22Rv1 (cell line): ENCODE data around the gene CXCL12.

ENCODE experiments used
- ZFX ChIP-seq: fragments of 450-650 bp; IDR thresholded peaks from 2 replicates; pipeline ENCODE4 v1.6.1; 2017; ENCODE audit warnings: antibody characterized with exemption, borderline replicate concordance
- TF ChIP-seq, protein P1 (sequence below): fragments of 450-650 bp; IDR thresholded peaks from 2 replicates; pipeline ENCODE4 v1.5.1; 2017; ENCODE audit warnings: mild to moderate bottlenecking

GRCh38 chr10:44377651-44378310 lies 7.1 kb downstream of the CXCL12 start:
- TF ChIP-seq, protein P1, sequence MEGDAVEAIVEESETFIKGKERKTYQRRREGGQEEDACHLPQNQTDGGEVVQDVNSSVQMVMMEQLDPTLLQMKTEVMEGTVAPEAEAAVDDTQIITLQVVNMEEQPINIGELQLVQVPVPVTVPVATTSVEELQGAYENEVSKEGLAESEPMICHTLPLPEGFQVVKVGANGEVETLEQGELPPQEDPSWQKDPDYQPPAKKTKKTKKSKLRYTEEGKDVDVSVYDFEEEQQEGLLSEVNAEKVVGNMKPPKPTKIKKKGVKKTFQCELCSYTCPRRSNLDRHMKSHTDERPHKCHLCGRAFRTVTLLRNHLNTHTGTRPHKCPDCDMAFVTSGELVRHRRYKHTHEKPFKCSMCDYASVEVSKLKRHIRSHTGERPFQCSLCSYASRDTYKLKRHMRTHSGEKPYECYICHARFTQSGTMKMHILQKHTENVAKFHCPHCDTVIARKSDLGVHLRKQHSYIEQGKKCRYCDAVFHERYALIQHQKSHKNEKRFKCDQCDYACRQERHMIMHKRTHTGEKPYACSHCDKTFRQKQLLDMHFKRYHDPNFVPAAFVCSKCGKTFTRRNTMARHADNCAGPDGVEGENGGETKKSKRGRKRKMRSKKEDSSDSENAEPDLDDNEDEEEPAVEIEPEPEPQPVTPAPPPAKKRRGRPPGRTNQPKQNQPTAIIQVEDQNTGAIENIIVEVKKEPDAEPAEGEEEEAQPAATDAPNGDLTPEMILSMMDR = no peak
- no peak for TF ChIP-seq ZFX
